NCI-H510A treated with DMSO at 0.1 percent for 48 hours (cell line): ENCODE results near the gene MOCS1.
"Not testable (repeated sequence)": the region's sequence is repeated elsewhere in the genome, so short reads cannot be mapped to it uniquely, and the experiment has no call there.

ENCODE experiments used
- DNase-seq: peaks from one replicate; lab custom pipeline; 2025; lab: John Stamatoyannopoulos, UW

MOCS1 gene

DNA sequence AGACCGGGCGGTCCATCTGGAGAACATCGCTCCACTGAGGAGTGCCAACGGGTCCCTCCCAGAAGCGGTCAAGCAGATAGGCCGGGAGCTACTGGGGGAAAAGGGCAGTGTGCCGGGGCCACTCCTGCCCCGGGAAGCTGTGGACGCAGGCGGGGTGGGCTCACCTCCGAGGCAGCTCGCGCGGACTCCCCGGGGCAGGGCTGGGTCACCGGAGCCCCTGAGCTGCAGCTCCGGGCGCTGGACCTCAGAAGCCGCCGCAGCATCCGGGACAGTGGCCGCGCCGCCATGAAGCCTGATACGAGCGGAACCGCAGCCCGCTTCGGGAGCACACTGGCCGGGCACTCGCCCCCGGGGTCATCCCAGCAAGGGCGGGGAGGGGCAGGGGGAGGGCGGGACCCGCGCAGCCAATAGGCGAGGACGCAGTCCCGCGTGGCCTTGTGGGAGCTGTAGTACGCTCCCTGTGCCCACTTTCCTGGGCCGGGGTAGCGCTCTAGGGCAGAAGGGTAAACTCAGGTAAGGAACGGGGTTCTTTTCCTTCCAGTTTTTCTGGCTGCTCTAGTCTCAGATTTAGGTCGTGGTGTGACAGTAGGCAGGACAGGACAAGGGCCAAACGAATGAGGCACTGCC is at the start of gene MOCS1:
MOCS1 (minus strand) TSS at position 332 of the 627 bp plus-strand sequence; CDS start at position 287, 45 bp downstream.
- DNase-seq: peak; percentile 65

DNA sequence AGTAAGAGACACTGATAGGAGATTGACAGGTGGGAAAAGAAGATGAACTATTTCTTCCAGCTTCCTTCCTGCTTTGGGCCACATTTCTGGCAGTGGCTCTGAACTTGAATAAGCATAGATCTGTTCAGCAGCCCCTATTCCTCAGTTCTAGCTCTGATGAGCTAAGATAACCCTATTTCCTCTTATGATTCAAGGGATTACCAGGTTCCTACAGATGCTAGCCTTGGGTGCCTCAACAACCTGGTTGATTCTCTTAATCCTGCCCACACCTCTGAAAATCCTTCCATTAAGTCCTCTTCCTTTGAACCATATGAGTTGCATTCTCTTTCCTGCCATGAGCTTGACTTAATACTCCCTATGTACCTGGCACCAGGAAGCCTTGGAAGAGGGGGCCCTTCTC is 49.8 kb upstream of the MOCS1 start:
- DNase-seq: no peak

DNA sequence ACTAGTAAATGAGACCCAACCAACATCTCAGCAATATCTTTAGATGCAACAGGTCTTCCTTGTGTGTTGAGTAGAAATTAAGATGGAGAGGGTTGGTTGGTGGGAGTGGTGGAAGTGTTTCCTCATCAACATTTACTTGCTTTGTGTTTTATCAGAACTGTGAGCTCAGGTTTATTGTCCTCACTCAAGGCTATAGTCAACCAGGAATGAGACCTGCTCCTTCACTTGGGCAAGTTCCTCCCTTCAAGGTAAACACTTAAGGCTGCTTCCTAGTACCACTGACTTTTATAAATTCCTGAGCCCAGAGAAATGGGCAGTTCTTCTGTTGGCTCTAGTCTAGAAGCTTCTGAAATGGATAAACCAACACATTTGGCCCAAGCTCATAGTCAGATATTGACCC is 48.9 kb upstream of the MOCS1 start:
- DNase-seq: no peak

DNA sequence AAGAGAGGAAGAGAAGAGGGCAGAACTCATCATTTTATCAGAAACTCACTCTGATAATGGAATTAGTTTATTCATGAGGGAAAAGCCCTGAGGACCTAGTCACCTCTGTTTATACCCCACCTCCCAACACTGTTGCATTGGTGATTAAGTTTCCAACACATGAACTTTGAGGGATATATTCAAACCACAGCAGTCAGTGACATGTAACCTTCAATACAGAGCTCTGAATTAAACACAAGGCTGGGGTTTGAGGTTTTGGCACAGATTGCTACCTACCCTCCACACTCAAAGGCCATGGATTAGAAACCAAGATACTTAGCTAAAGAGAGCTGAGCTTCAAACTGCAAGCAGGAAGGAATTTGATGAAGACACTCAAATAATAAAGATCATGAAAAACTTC is 48.5 kb upstream of the MOCS1 start:
- DNase-seq: no peak

DNA sequence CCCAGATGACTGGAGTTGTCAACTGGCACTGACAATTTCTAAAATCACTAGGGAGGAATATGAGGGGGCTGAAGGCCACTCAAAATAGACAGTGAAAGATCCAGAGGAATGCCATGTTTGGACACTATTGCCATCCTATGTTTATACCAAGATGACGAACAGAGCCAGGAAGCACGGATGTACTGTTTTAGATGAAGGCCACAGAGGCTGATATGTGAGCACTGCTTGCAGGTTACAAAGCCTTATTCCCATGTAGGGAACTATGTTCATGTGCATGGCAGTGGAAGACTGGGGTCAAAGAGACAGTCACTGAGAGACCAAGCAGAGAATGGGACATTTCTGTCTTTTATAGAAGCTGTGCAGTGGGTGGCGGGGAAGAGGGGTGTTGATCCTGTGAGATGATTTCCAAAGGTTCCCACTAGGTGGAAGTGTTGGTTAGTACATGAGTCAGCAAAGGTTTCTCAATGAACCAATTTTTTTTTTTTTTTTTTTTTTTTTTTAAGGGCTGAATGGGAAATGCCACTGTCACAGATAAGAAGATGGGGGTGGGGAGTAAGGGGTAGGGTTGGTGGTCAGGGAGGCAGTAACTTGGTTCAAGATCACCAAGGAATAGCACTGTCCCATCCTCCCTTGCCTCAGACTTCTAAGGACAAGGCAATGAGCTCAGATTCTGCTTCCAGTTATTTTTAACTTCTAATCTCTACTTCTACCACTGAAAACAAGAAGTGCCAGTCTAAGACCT is 46.7 kb upstream of the MOCS1 start:
- peak; percentile 65 for DNase-seq

DNA sequence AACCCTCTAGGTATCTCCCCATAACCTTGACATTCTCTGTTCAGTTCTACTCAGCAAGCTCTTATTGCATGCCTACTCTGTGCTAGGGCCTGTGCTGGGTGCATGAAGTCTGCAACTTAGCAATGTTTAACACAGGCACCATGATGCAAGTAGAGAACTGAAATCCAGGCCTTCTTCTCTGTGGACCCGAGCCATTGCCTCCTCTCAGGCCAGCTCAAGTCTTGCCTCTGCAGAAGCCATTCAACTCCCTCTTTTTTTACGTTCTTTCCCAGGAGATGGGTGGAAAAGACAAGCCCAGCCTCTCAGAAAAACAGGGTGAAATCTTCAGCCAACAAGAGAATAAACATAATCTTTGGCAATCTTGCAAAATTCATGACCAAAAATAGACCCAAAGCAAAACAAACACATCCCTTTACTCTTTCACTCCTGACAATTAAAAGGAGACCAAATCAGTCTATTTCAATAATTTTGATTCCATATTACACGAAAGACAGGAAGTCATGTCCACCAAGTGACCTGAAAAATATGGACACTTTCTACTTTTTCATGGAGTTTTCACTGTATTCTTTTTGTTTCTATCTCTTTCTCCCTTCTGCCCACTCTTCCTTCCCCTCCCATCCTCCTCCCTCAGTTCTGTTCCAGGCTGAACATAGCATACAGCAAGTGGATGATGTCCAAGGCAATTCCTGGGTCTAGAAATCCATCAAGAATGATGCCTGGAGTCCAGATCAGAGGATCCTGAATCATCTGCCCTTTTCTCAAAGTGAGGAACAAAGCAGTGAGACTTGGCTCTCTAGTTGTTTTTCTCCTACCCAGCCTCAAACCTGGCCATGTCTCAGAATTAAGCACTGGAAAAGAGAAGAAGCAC is 45.4 kb upstream of the MOCS1 start:
- no peak for DNase-seq

DNA sequence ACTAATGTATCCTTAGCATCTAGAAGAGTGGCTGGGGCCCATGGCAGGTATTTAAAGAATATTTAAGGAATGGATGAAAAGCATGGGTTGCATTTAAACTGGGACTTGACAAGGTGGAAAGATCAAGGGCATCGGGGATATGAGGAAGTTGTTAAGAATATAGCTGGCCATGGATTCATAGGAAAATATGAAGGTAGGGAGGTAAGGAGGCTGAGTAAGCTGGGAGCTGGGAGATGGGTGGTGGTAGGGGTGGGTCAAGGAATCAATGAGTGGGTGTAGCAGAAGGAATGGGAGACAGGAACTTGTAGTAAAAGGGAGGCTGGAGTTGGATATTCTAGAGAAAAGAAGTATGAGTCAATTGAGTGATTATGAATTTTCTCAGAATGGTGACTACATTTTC is 44.0 kb upstream of the MOCS1 start:
- no peak for DNase-seq

DNA sequence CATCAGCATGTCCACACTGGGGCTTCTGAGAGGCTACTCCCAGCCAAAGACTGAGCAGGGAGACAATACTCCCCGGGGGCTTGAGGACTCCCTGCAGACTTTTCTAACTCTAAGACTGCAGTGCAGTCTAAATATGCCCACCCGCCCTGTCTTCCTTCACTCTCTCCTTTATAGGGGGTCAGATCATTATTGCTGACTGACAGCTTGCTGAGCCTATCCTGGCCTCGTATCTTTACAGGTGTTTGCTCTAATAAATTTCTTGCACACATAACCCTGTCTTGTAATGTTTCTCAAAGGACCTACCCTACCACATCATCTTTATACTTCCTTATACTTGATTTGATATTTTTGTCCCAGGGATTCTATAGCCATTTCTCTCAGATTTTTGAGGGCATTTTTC is 39.4 kb upstream of the MOCS1 start:
- DNase-seq: no peak

DNA sequence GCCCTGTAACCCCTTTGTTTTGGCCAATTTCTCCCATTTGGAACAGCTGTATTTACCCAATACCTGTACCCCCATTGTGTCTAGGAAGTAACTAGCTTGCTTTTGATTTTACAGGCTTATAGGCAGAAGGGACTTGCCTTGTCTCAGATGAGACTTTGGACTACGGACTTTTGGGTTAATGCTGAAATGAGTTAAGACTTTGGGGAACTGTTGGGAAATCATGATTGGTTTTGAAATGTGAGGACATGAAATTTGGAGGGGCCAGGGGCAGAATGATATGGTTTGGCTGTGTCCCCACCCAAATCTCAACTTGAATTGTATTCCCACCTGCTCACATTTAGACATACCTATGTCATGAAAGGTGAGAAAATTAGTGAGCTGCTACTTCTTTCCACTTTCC is 38.5 kb upstream of the MOCS1 start:
- DNase-seq: not testable (repeated sequence)

DNA sequence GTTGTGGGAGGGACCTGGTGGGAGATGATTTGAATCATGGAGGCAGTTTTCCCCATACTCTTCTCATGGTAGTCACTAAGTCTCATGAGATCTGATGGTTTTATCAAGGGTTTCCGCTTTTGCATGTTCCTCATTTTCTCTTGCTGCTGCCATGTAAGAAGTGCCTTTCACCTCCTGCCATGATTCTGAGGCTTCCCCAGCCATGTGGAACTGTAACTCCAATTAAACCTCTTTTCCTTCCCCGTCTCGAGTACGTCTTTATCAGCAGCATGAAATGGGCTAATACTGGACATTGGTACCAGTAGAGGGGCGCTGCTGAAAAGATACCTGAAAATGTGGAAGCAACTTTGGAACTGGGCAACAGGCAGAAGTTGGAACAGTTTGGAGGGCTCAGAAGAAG is 36.9 kb upstream of the MOCS1 start:
- not testable (repeated sequence) for DNase-seq

DNA sequence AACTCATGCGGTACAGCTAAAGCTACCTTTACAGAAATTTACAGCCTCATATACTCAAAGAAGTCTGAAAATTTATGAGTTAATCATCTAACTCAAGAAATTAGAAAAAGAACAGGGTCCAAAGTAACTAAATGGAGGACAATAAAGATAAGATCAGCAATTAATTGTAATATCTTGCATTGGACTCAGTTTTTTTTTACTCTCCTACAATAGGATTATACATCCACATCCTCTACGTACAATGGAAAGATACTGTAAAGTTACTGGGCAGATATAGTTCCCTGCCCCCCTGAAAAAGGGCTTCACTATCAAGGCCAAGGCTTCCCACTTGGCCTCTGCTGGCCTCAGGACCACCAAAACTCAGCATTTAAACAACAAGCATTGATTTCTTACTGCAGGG is 31.5 kb upstream of the MOCS1 start:
- DNase-seq: no peak

DNA sequence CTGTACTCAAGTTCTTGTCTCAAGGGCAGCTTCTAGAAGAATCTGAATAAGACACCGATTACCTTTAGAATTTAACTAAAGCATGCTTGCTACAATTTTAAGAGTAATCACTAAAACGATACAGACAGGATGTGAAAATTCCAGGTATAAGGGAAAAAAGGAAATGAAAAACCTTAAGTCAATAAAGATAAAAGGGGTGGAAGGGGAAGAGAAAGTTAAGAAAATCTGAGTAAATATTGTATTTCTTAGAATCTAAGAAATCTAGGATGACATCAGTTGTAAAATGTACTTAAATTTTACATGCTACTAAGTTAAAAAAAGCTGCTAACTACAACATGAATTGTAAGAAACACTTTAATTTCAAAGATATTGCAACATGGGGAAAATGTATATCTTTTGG is 30.3 kb upstream of the MOCS1 start:
- no peak for DNase-seq

DNA sequence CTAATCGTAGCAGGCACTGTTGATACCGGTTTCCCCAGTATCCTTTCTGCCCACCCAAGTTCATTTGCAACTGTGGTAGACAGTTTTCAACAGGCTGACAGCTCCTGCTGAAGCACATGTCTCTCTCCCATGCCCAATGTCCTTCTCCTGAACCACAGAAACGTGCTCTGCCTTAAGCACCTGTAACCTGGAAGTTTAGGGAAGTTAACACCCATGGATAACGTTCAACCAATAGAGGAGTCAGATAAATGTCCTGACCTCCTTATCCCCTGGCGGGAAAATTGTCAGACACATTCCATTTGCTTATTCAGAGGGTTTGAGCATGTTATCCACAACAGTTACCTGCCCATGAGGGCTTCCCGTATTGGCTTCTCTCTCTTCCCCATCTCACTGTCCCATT is 29.8 kb upstream of the MOCS1 start:
- no peak for DNase-seq

DNA sequence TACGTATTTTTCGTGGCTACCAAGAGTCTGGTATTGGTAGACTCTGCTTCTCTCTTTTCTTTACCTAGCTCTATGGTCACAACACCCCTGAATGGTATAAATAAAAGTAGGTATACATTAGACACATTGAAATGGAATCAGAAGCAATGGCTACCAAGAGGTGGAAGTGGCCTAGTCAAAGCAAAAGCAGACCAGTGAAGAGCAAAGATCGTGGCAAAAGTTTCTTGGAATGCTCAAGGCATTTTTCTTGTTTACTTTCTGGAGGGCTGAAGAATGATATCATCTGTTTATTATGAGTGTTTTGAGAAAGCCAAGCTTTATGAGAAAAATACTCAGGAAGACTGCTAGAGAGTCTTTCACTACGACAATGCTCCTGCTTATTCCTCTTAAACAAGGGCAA is 28.6 kb upstream of the MOCS1 start:
- DNase-seq: no peak

DNA sequence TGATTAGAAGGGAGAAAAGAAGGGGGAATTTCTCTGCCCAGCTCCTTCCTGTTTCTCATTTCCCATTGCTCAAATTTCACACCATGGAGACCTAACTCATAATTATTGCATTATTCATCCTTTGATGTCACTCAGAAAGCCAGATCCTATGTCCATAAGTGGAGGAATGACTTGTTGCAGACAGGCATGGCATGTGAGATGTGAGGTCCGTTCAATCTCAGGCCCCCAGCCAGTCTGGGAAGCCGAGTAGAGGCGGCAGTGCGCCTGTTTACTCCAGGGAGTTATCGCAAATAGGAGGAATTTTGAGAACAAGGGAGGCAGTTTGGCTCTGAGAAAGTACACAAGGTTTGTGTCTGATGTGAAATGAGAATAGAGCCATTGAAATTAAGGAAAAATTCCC is 26.9 kb upstream of the MOCS1 start:
- DNase-seq: no peak

DNA sequence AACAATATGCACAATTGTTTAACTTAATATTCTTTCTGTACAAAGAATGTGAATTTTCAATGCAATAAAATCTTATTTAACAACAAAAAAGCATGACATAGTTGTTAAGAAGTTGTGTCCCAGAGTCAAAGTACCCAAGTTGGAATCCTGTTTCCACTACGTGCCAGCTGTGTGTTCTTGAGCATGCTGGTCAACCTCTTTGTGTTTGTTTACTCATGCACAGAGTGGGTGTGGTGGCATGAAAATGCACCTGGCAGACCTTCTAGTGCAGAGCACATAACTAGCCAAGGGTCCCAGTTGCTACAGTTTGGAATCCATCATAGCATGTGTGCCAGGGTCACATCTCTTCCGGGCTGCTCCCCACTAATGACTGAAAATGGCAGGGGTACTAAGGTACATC is 24.7 kb upstream of the MOCS1 start:
- DNase-seq: peak; percentile 37

DNA sequence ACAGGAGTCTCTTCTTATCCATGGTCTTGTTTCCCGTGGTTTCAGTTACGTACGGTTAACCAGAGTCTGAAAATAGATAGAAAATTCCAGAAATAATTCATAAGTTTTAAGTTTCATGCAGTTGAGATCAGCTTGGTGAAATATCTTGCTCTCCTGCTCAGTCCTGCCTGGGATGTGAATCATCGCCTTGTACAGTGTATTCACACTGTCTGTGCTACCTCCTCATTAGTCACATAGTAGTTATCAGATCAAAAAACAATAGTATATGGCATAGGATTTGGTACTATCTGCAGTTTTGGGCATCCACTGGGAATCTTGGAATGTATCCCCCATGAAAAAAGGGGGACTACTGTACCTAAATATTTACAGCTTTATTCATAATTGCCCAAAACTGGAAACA is 22.7 kb upstream of the MOCS1 start:
- no peak for DNase-seq

DNA sequence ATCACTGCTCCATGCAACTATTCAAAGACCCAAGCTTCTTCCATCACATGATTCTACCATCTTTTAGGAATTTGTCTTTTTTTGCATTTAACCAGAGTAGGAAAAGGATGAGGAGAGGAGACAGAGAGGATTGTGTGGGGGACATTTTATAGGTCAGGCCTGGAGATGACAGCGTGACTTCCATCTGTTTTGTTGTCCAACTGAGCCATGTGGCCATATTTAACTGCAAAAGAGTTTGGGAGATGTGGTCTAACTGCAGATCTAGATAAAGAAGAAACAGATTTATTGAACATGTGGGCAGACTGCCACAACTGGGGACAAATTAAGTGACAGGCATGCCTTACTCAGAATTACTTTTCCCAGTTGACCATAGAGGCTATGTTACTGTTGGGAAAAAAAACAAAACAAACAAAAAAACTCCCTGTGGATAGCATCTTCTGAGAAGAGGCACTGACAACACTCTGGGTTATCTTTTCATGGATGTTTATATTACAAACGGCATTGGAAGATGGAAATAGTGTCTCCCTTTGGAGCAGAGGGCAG is 18.9 kb upstream of the MOCS1 start:
- no peak for DNase-seq

DNA sequence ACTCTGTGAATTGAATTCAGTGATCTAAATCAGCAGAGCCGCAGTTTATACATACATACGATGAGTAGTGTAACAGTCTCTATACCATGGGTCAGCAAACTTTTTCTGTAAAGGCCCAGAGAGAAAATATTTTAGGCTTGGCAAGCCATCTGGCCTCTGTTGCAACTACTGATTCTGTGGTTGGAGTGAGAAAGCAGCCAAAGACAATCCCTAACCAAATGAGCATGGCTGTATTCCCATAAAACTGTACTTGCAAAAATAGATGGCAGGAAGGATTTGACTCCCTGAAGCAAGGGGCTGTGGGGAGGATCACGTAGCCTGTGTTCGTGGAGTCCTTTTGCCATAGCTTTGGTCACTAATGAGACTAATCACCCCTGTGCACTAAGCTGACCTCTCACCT is 17.9 kb upstream of the MOCS1 start:
- DNase-seq: no peak

DNA sequence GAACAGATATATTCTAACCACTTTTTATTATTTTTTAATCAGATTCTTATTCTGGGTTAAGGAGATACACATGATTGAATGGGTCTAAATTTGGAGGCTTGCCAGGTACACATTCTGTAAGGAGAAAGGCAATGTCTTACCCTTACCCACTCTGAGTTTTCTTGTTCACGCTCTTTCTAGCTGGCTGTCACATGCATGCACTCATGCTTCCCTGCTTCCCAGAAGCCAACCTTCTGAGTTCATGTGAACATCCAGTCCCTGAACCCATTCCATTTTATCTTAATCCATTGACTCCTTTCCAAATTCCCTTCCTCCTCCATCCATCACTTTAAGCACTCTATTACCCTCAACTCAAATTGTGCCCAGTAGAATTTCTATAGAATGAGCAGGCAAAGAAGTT is 17.5 kb upstream of the MOCS1 start:
- DNase-seq: no peak

DNA sequence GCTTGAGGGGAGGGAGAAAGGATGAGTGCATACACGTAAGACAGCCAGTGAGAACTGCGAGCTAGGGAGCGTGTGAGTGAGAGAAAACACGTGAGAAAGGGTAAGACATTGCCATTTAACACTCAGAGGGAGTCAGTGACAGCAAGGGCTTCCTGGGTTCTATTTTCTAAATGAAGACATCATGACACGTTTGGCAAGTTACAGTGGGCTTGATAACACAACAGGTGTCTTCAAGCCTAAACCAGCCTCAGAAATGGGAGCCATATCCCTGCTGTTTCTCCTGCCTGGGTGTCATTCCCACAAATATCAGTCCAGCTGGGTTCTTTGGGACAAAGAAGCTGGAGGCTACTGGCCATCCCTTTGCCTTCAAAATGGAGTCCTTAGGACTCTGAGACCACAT is 16.9 kb upstream of the MOCS1 start:
- DNase-seq: no peak

DNA sequence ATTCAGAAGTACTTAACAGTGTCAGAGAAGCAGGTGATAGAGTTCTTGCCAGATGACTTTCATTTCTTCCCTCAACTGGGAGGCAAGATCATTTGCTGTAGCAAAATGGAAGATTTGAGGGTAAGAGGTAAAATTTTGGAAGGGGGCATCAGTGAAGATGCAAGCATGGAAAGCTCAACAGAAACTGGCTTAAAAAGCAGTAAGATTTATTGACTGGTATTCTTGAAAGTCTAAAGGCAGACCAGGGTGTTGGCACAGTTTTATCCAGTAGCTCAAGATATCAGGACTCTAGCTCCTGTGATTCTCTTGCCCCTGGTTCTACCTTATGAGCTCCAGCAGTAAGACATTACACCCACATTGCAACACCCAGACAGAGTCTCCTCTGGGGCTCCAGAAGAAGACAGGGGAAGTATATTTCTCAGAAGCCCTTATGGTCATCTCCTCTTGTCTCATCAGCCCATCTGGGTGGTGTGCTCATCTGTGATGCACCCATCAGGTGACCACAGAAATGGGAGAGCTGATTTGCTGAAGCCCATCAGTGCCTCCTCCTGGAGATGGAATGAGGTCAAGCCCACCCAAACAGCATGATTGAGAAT is 16.0 kb upstream of the MOCS1 start:
- DNase-seq: no peak
